DMS153 treated with DMSO at 0.1 percent for 48 hours (cell line): ENCODE results near the gene EMC6.
"Not testable (repeated sequence)": the region's sequence is repeated elsewhere in the genome, so short reads cannot be mapped to it uniquely, and the experiment has no call there.

Experiments
- DNase-seq: peaks from one replicate; lab custom pipeline; 2025; ENCODE audit not compliant: unreplicated experiment; lab: John Stamatoyannopoulos, UW

EMC6 gene

GRCh38 chr17:3679531-3680126 lies 11.0 kb downstream of the EMC6 start:
- DNase-seq: no peak

GRCh38 chr17:3681057-3681456 lies 12.4 kb downstream of the EMC6 start:
- DNase-seq: no peak

- DNase-seq: no peak
These were observed 13.0 kb downstream of the EMC6 start for GRCh38 chr17:3681565-3681964.

GRCh38 chr17:3682033-3682432 lies 13.4 kb downstream of the EMC6 start:
- DNase-seq: no peak

- DNase-seq: no peak
These were observed 14.5 kb downstream of the EMC6 start for GRCh38 chr17:3683054-3683511.

GRCh38 chr17:3685174-3685573 lies 16.6 kb downstream of the EMC6 start:
- DNase-seq: no peak

GRCh38 chr17:3688027-3688553 lies 19.5 kb downstream of the EMC6 start:
- DNase-seq: no peak

- DNase-seq: no peak
These were observed 20.2 kb downstream of the EMC6 start for GRCh38 chr17:3688852-3689261.

GRCh38 chr17:3689262-3690093 lies 20.9 kb downstream of the EMC6 start:
- no peak for DNase-seq

GRCh38 chr17:3690094-3690715 lies 21.6 kb downstream of the EMC6 start:
- DNase-seq: no peak

GRCh38 chr17:3691617-3692067 lies 23.0 kb downstream of the EMC6 start:
- no peak for DNase-seq

GRCh38 chr17:3692346-3692745 lies 23.7 kb downstream of the EMC6 start:
- DNase-seq: no peak

- DNase-seq: no peak
These were observed 24.5 kb downstream of the EMC6 start for GRCh38 chr17:3693141-3693540.

- DNase-seq: no peak
These were observed 25.2 kb downstream of the EMC6 start for GRCh38 chr17:3693829-3694231.

GRCh38 chr17:3695129-3695722 lies 26.6 kb downstream of the EMC6 start:
- no peak for DNase-seq

GRCh38 chr17:3695723-3696411 lies 27.3 kb downstream of the EMC6 start, which contains the start of gene P2RX5:
TSS of gene P2RX5 (minus strand) at chr17:3696155. CDS start at chr17:3696005, 150 bp downstream.
- no peak for DNase-seq

GRCh38 chr17:3697103-3697476 lies 28.5 kb downstream of the EMC6 start:
- no peak for DNase-seq

- no peak for DNase-seq
These were observed 29.5 kb downstream of the EMC6 start for GRCh38 chr17:3698139-3698538.

- DNase-seq: no peak
These were observed 31.3 kb downstream of the EMC6 start for GRCh38 chr17:3699951-3700350.

GRCh38 chr17:3702041-3702539 lies 33.5 kb downstream of the EMC6 start:
- not testable (repeated sequence) for DNase-seq
